22Rv1 (cell line): Measurements from ENCODE around the gene MAML3.

Experiments
- ZFX ChIP-seq: fragments of 450-650 bp; IDR thresholded peaks from 2 replicates; pipeline ENCODE4 v1.6.1; 2017; ENCODE audit warnings: antibody characterized with exemption, borderline replicate concordance
- TF ChIP-seq, protein P1 (sequence below): fragments of 450-650 bp; IDR thresholded peaks from 2 replicates; pipeline ENCODE4 v1.5.1; 2017; ENCODE audit warnings: mild to moderate bottlenecking

DNA sequence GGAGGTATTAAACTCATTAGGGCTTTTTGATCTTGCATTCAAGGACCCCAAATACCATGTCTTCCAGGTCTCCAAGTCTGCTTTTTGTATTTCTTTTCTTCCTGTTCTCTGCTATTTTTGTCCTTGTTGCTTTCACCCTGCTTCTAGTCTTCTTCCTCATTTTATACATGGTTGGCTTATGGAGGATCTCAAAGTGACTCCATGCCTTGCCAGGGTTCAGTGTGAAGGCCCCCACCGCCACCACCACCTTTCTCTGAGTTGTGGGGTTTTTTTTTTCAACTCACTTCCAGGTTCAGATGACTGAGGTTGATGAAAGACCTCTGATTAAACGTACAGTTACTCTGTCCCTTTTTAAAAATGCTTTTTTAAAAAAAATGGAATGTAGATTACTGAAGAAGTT is 96.3 kb downstream of the MAML3 start:
- TF ChIP-seq, protein P1, sequence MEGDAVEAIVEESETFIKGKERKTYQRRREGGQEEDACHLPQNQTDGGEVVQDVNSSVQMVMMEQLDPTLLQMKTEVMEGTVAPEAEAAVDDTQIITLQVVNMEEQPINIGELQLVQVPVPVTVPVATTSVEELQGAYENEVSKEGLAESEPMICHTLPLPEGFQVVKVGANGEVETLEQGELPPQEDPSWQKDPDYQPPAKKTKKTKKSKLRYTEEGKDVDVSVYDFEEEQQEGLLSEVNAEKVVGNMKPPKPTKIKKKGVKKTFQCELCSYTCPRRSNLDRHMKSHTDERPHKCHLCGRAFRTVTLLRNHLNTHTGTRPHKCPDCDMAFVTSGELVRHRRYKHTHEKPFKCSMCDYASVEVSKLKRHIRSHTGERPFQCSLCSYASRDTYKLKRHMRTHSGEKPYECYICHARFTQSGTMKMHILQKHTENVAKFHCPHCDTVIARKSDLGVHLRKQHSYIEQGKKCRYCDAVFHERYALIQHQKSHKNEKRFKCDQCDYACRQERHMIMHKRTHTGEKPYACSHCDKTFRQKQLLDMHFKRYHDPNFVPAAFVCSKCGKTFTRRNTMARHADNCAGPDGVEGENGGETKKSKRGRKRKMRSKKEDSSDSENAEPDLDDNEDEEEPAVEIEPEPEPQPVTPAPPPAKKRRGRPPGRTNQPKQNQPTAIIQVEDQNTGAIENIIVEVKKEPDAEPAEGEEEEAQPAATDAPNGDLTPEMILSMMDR = no peak
- no peak for TF ChIP-seq ZFX
